Sigmoid colon (tissue), 7 donors: ENCODE results near the gene EZR. TPM values are rescaled to one million over a fixed set of nuclear protein-coding genes. Genes with fewer than 3 reads are reported as not detected.

Experiments used
- DNase-seq: peaks from one replicate; pipeline ENCODE4 v3.0.0-alpha.2; 2019
- H3K27ac ChIP-seq, 4 donors: fragments of 200-600 bp; sonication (generic); one replicate each; pipeline ENCODE4 v1.5.1; 2016 to 2019; ENCODE audit warnings: mild to moderate bottlenecking in 1 of 4
- H3K27me3 ChIP-seq, 3 donors: fragments of 200-600 bp; sonication (generic); one replicate each; pipeline ENCODE4 v1.5.1; 2019; ENCODE audit warnings: mild to moderate bottlenecking in 1 of 3
- H3K36me3 ChIP-seq, 4 donors: fragments of 200-600 bp; sonication (generic); one replicate each; pipeline ENCODE4 v1.5.1; 2016 to 2019
- H3K4me1 ChIP-seq, 4 donors: fragments of 200-600 bp; sonication (generic); one replicate each; pipeline ENCODE4 v1.5.1; 2017 to 2019
- H3K4me3 ChIP-seq, 4 donors: fragments of 200-600 bp; sonication (generic); one replicate each; pipeline ENCODE4 v1.5.1; 2017 to 2019; ENCODE audit warnings: mild to moderate bottlenecking in 2 of 4, moderate library complexity in 1 of 4
- H3K9me3 ChIP-seq, 4 donors: fragments of 200-600 bp in 3 of 4; sonication (generic) in 3 of 4; one replicate each; pipeline versions ENCODE4 v1.5.1 to v1.6.1; 2013 to 2019
- EP300 ChIP-seq, 4 donors: sonication (generic); formaldehyde crosslinking; IDR thresholded peaks; one replicate each; pipeline ENCODE4 v1.6.1; 2017; ENCODE audit warnings: antibody characterized with exemption in 4 of 4
- POLR2A ChIP-seq, 2 donors: fragments of 450-650 bp; IDR thresholded peaks; one replicate each; pipeline ENCODE4 v1.6.1; 2016; ENCODE audit warnings: antibody characterized with exemption in 2 of 2, mild to moderate bottlenecking in 2 of 2, moderate library complexity in 2 of 2
- POLR2AphosphoS5 ChIP-seq, 4 donors: sonication (generic); formaldehyde crosslinking; IDR thresholded peaks; one replicate each; pipeline ENCODE4 v1.6.1; 2017; ENCODE audit warnings: antibody characterized with exemption in 4 of 4
- WGBS, 2 donors: extraction: QIAGEN DNeasy Blood & Tissue Kit; methylation state at CpG; one replicate each; pipeline ENCODE4 v1.1.7; 2013; 5-methylcytosine and 5-hydroxymethylcytosine counted together
- intact Hi-C: fragments of 100-400 bp; cut with DNase I; formaldehyde crosslinking; loops from one replicate; pipeline ENCODE4 v1.15.1; 2023
- polyA plus RNA-seq, 3 donors: library from polyadenylated mRNA; stranded (reverse); fragments of 200-250 nt; gene quantifications; one replicate each; pipeline ENCODE4 v1.2.3, GENCODE V29; 2013
- total RNA-seq, 4 donors: library from RNA; depleted of rRNA; stranded (reverse); fragments of >200 nt; gene quantifications; one replicate each; pipeline ENCODE4 v1.1.0, GENCODE V29; 2016
- TF ChIP-seq, protein P1 (sequence below), 4 experiments: fragments of 450-650 bp in 3 of 4; fragments of 200-600 bp in 1 of 4; IDR thresholded peaks; one replicate each; pipeline ENCODE4 v1.5.1; 2016 to 2019; ENCODE audit warnings: antibody characterized with exemption in 4 of 4, mild to moderate bottlenecking in 3 of 4, moderate library complexity in 2 of 4
- donor health status: healthy with polysubstance abuse.
- donor health status: Bipolar disorder and iron deficiency.
- donor health status: healthy.

EZR gene
- total and polyA plus RNA-seq, 7 donors: 33.5 to 333 (median 46.0) TPM

DNA sequence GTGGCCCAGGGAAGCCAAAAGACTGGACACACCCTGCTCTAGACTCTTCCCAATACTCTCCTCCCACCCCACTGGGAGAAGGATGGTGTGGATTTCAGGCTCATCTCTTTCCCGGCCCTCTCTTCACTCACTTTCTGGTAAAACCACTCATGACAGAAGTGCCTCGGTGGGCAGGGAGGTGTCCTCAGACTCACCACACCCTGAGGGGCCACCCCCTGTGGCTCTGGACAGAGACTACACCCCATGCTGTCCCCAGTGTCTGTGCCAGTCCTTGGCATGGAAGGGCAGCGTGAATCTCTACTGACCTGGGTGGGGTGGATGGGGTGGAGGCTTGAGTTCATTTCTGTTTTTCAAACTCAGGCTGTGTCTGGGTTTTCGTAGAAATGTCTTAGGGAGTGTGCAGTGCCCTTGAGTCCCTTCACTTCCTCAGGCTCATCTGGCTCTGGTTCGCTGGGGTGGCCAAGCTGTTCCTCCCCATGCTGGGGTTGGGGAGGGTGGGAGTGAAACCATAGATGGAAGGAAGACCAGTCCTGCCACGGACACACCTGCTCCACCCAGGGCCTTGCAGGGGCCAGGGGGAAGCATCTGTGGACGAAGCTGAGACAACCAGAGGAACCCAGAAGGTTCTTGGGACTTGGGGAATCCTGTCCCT is 59.1 kb downstream of the EZR start:
- no peak for TF ChIP-seq EP300 (IDR thresholded peaks at IDR 0.05)
- TF ChIP-seq POLR2AphosphoS5 (IDR thresholded peaks at IDR 0.05): no peak
- no peak for TF ChIP-seq POLR2A (IDR thresholded peaks at IDR 0.05)
- TF ChIP-seq, protein P1, sequence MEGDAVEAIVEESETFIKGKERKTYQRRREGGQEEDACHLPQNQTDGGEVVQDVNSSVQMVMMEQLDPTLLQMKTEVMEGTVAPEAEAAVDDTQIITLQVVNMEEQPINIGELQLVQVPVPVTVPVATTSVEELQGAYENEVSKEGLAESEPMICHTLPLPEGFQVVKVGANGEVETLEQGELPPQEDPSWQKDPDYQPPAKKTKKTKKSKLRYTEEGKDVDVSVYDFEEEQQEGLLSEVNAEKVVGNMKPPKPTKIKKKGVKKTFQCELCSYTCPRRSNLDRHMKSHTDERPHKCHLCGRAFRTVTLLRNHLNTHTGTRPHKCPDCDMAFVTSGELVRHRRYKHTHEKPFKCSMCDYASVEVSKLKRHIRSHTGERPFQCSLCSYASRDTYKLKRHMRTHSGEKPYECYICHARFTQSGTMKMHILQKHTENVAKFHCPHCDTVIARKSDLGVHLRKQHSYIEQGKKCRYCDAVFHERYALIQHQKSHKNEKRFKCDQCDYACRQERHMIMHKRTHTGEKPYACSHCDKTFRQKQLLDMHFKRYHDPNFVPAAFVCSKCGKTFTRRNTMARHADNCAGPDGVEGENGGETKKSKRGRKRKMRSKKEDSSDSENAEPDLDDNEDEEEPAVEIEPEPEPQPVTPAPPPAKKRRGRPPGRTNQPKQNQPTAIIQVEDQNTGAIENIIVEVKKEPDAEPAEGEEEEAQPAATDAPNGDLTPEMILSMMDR (IDR thresholded peaks at IDR 0.05): no peak
- Histone ChIP-seq H3K27me3 (no peaks in the 10 kb centered on the region), H3K9me3 (no peaks in the 10 kb centered on the region), H3K27ac (no peak overlapping the region), H3K36me3 (peaks cover 0 to 30% (median 6%) of the 10 kb centered on the region in 4 donors), H3K4me1 (no peaks in the 10 kb centered on the region), H3K4me3 (no peak overlapping the region)
- DNase-seq: no peak
- intact Hi-C loops: no loop called here
- WGBS, 2 donors: 84 to 89% methylated on average over 7 of the region's 7 CpGs

DNA sequence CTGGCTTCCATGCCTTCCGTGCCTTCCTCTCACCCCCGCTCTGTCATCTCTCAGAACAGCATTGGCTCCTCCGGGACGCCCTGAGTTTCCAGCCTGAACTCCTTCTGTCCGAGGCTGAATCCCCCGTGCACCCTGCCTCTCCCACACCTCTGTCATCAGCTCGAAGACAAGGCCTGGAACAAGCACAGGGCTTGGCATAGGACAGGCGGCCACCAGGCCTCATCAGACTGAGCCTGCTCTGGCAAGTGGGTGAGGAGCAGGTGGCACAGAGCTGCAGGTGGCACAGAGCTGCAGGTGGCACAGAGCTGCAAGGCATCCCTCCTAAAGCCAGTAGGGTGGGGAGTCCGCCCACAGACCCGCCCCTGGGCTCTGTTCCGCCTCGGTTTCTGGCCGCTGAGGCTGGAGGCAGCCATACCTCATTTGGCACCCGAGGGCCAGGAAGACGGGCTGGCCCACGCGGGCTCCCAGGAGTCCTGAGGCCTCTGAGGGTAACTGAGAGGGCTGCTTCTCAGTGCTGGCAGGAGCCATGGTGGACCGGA is 60.2 kb downstream of the EZR start:
- WGBS, 2 donors: 88 to 92% methylated on average over 18 of the region's 18 CpGs
- no peaks in the 10 kb centered on the region for H3K4me1 ChIP-seq
- no peaks in the 10 kb centered on the region for H3K27me3 ChIP-seq
- H3K4me3 ChIP-seq: no peak overlapping the region
- TF ChIP-seq POLR2AphosphoS5 (IDR thresholded peaks at IDR 0.05): no peak
- TF ChIP-seq EP300 (IDR thresholded peaks at IDR 0.05): no peak
- TF ChIP-seq POLR2A (IDR thresholded peaks at IDR 0.05): no peak
- TF ChIP-seq, protein P1 (IDR thresholded peaks at IDR 0.05): no peak
- DNase-seq: no peak
- peaks cover 0 to 19% (median under 1%) of the 10 kb centered on the region in 4 donors for H3K36me3 ChIP-seq
- no peak overlapping the region for H3K27ac ChIP-seq
- no peaks in the 10 kb centered on the region for H3K9me3 ChIP-seq
- intact Hi-C loops: no loop called here

DNA sequence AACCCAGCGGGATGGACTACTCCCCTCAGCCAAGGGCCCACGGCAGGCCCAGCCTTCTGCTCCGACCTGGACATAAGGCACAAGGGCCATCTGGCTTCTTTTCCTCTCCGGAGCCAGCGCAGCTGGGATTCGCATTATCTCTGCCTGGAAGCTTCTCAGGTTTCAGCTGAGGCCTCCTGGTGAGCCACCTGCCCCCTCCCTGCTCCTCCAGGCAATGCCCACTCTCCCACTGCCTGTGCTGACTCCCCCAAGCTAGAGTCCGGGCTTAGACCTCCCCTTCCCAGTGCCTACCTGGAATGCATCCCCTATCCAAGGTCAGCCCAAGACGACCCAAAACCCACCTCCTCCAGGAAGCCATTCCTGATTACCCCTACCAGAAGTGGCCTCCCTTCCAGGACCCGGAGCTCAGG is 60.7 kb downstream of the EZR start:
- intact Hi-C loops: no loop called here
- no peaks in the 10 kb centered on the region for H3K27me3 ChIP-seq
- TF ChIP-seq POLR2AphosphoS5 (IDR thresholded peaks at IDR 0.05) (no peak), POLR2A (IDR thresholded peaks at IDR 0.05) (no peak), EP300 (IDR thresholded peaks at IDR 0.05) (no peak)
- TF ChIP-seq, protein P1 (IDR thresholded peaks at IDR 0.05): no peak
- no peak overlapping the region for H3K4me3 ChIP-seq
- WGBS, 2 donors: 83 to 84% methylated on average over 9 of the region's 9 CpGs
- H3K9me3 ChIP-seq: no peaks in the 10 kb centered on the region
- no peak overlapping the region for H3K27ac ChIP-seq
- no peaks in the 10 kb centered on the region for H3K4me1 ChIP-seq
- H3K36me3 ChIP-seq: peaks cover 0 to 14% (median 0%) of the 10 kb centered on the region in 4 donors
- DNase-seq: no peak

DNA sequence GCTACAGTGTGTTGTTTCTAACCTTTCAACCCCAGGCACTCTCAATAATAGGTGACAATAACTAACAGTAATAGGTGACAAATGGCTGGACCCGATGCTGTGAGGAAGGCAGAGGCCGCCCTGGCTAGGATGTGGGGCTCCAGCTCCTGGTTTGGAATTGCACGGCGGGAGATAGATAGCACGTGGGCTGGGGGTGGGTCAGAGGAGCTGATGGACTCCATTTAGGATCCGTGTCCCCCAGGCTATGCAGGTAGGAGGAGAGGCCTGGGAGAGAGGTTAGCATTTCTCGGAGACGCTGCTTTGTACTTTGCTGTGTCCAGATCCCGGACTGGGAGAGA is 61.4 kb downstream of the EZR start:
- no peak for TF ChIP-seq POLR2AphosphoS5 (IDR thresholded peaks at IDR 0.05)
- TF ChIP-seq, protein P1 (IDR thresholded peaks at IDR 0.05): no peak
- no peak for TF ChIP-seq POLR2A (IDR thresholded peaks at IDR 0.05)
- no peak for TF ChIP-seq EP300 (IDR thresholded peaks at IDR 0.05)
- Histone ChIP-seq H3K4me1 (peaks cover 0 to 3% (median under 1%) of the 10 kb centered on the region in 4 donors), H3K27ac (no peak overlapping the region), H3K27me3 (no peaks in the 10 kb centered on the region), H3K36me3 (peaks cover 0 to 8% (median 0%) of the 10 kb centered on the region in 4 donors), H3K9me3 (no peaks in the 10 kb centered on the region), H3K4me3 (no peak overlapping the region)
- DNase-seq: no peak
- intact Hi-C loops: no loop called here
- 90 to 93% methylated on average over 9 of the region's 9 CpGs for WGBS, 2 donors
